Measurements from ENCODE around the gene ERAL1. TPM values are rescaled to one million over a fixed set of nuclear protein-coding genes. Genes with fewer than 3 reads are reported as not detected.
A peak's percentile ranks its signal among the peaks of the same experiment; 100 is the strongest.

Gene ERAL1
- total RNA-seq (20.8 and 25.4 TPM in 2 replicates), polyA plus RNA-seq (39.0 and 55.7 TPM in 2 replicates), polyA minus RNA-seq (ENCODE audit: low replicate concordance) (83.6 and 190 TPM in 2 replicates)
- polyA plus RNA-seq (2012), result 30.0 and 48.0 TPM in 2 replicates

- peak within 1 kb of the TSS; percentile 89 for H3K4me2 ChIP-seq (ENCODE audit: extremely low read depth, insufficient read depth, low read length)
- no peaks in the 10 kb centered on the region for H4K20me1 ChIP-seq (ENCODE audit: control insufficient read depth, extremely low read depth, insufficient read depth, low read length)
- H3K79me2 ChIP-seq (ENCODE audit: control insufficient read depth, insufficient read depth, low read length), result peaks cover 9% of the 10 kb centered on the region
- peak within 1 kb of the TSS; percentile 87 to 99 (median 96) for H3K4me3 ChIP-seq (replicated peaks in 1 of 4; ENCODE audit: control extremely low read depth in 1 of 4, insufficient read depth in 1 of 4, low read depth in 3 of 4, low read length in 4 of 4)
- no peaks in the 10 kb centered on the region for H3K9me3 ChIP-seq (ENCODE audit: control insufficient read depth, insufficient read depth, low read depth, low read length)
- TF ChIP-seq EZH2 (IDR thresholded peaks at IDR 0.05; ENCODE audit: low read length, missing control alignments), result no peak
- peak in 1 of 2 donors; percentile 1 for TF ChIP-seq CTCF (conservative IDR thresholded peaks at IDR 0.05 in 1 of 2, IDR thresholded peaks at IDR 0.05 in 1 of 2; ENCODE audit: low read depth in 1 of 2, low read length in 2 of 2)
- peaks cover 9% of the 10 kb centered on the region for H3K36me3 ChIP-seq (ENCODE audit: control insufficient read depth, insufficient read depth, low read length)
- peak within 1 kb of the TSS; percentile 84 for H3K27ac ChIP-seq (ENCODE audit: insufficient read depth, low read length)
- DNase-seq (ENCODE audit: low read depth in 2 of 2), result peak; percentile 86 to 88
- H3K27me3 ChIP-seq (ENCODE audit: control insufficient read depth, insufficient read depth, low read length), result no peaks in the 10 kb centered on the region
- peak within 1 kb of the TSS; percentile 86 for H3K9ac ChIP-seq (ENCODE audit: insufficient read depth, low read length)
- H3K4me1 ChIP-seq (ENCODE audit: control insufficient read depth, extremely low read depth, insufficient read depth, low read length), result peaks cover 7% of the 10 kb centered on the region
- peak within 1 kb of the TSS; percentile 100 for H2AFZ ChIP-seq (ENCODE audit: low read length)
Observed at GRCh38 chr17:28854457-28855335, at the start of gene ERAL1. Gene ERAL1 (plus strand): TSS chr17:28855016. CDS start chr17:28855035, 19 bp downstream.

GRCh38 chr17:28807925-28808634 lies 46.7 kb upstream of the ERAL1 start:
- H4K20me1 ChIP-seq (ENCODE audit: control insufficient read depth, extremely low read depth, insufficient read depth, low read length), result no peaks in the 10 kb centered on the region
- peaks cover 41% of the 10 kb centered on the region for H3K79me2 ChIP-seq (ENCODE audit: control insufficient read depth, insufficient read depth, low read length)
- peak overlapping the region; percentile 74 for H3K27ac ChIP-seq (ENCODE audit: insufficient read depth, low read length)
- H3K27me3 ChIP-seq (ENCODE audit: control insufficient read depth, insufficient read depth, low read length), result no peaks in the 10 kb centered on the region
- peak; percentile 89 to 93 for DNase-seq (ENCODE audit: low read depth in 2 of 2)
- no peak for TF ChIP-seq CTCF (conservative IDR thresholded peaks at IDR 0.05 in 1 of 2, IDR thresholded peaks at IDR 0.05 in 1 of 2; ENCODE audit: low read depth in 1 of 2, low read length in 2 of 2)
- TF ChIP-seq EZH2 (IDR thresholded peaks at IDR 0.05; ENCODE audit: low read length, missing control alignments), result no peak
- H3K9ac ChIP-seq (ENCODE audit: insufficient read depth, low read length), result peak overlapping the region; percentile 17
- peak overlapping the region in 3 of 4 experiments; percentile 6 to 36 (median 22) for H3K4me3 ChIP-seq (replicated peaks in 1 of 4; ENCODE audit: control extremely low read depth in 1 of 4, insufficient read depth in 1 of 4, low read depth in 3 of 4, low read length in 4 of 4)
- no peaks in the 10 kb centered on the region for H3K9me3 ChIP-seq (ENCODE audit: control insufficient read depth, insufficient read depth, low read depth, low read length)
- no peak overlapping the region for H2AFZ ChIP-seq (ENCODE audit: low read length)
- H3K4me2 ChIP-seq (ENCODE audit: extremely low read depth, insufficient read depth, low read length), result peak overlapping the region; percentile 74
- no peaks in the 10 kb centered on the region for H3K36me3 ChIP-seq (ENCODE audit: control insufficient read depth, insufficient read depth, low read length)
- H3K4me1 ChIP-seq (ENCODE audit: control insufficient read depth, extremely low read depth, insufficient read depth, low read length), result peaks cover 17% of the 10 kb centered on the region

- no peaks in the 10 kb centered on the region for H3K9me3 ChIP-seq (ENCODE audit: control insufficient read depth, insufficient read depth, low read depth, low read length)
- H3K9ac ChIP-seq (ENCODE audit: insufficient read depth, low read length), result no peak overlapping the region
- no peaks in the 10 kb centered on the region for H4K20me1 ChIP-seq (ENCODE audit: control insufficient read depth, extremely low read depth, insufficient read depth, low read length)
- no peaks in the 10 kb centered on the region for H3K36me3 ChIP-seq (ENCODE audit: control insufficient read depth, insufficient read depth, low read length)
- H3K4me3 ChIP-seq (replicated peaks in 1 of 4; ENCODE audit: control extremely low read depth in 1 of 4, insufficient read depth in 1 of 4, low read depth in 3 of 4, low read length in 4 of 4), result no peak overlapping the region
- DNase-seq (ENCODE audit: low read depth in 2 of 2), result no peak
- H3K27ac ChIP-seq (ENCODE audit: insufficient read depth, low read length), result no peak overlapping the region
- H3K79me2 ChIP-seq (ENCODE audit: control insufficient read depth, insufficient read depth, low read length), result peaks cover 30% of the 10 kb centered on the region
- no peaks in the 10 kb centered on the region for H3K27me3 ChIP-seq (ENCODE audit: control insufficient read depth, insufficient read depth, low read length)
- peaks cover 17% of the 10 kb centered on the region for H3K4me1 ChIP-seq (ENCODE audit: control insufficient read depth, extremely low read depth, insufficient read depth, low read length)
- TF ChIP-seq EZH2 (IDR thresholded peaks at IDR 0.05; ENCODE audit: low read length, missing control alignments) (no peak), CTCF (conservative IDR thresholded peaks at IDR 0.05 in 1 of 2, IDR thresholded peaks at IDR 0.05 in 1 of 2; ENCODE audit: low read depth in 1 of 2, low read length in 2 of 2) (no peak)
- no peak overlapping the region for H2AFZ ChIP-seq (ENCODE audit: low read length)
- H3K4me2 ChIP-seq (ENCODE audit: extremely low read depth, insufficient read depth, low read length), result no peak overlapping the region
Observed at GRCh38 chr17:28810437-28810836, 44.4 kb upstream of the ERAL1 start.

All from fibroblast of lung (primary cell).